Peyer's patch (tissue), 4 donors: ENCODE data around the gene PYGB.

Source experiments
- CTCF ChIP-seq, 6 experiments: fragments of 450-650 bp in 4 of 6; fragments of 200-600 bp in 2 of 6; sonication (generic) in 1 of 6; IDR thresholded peaks; one replicate each; pipeline ENCODE4 v1.5.1; 2017 to 2019; ENCODE audit warnings: antibody characterized with exemption in 6 of 6, mild to moderate bottlenecking in 3 of 6, moderate library complexity in 1 of 6
- POLR2A ChIP-seq, 2 donors: fragments of 450-650 bp; IDR thresholded peaks; one replicate each; pipeline ENCODE4 v1.5.1; 2017; ENCODE audit warnings: antibody characterized with exemption in 2 of 2, mild to moderate bottlenecking in 2 of 2, moderate library complexity in 2 of 2

GRCh38 chr20:25281541-25281991, 33.7 kb downstream of the PYGB start:
- TF ChIP-seq POLR2A (IDR thresholded peaks at IDR 0.05) = no peak
- no peak for TF ChIP-seq CTCF (IDR thresholded peaks at IDR 0.05)
